Heart left ventricle (tissue), 13 donors: Measurements from ENCODE around the gene KRTAP3-1.

Source experiments
- POLR2A ChIP-seq, 2 donors: fragments of 450-650 bp; IDR thresholded peaks; one replicate each; pipeline ENCODE4 v1.6.1; 2017; ENCODE audit warnings: antibody characterized with exemption in 2 of 2, mild to moderate bottlenecking in 2 of 2, moderate library complexity in 2 of 2
- TF ChIP-seq, protein P1 (sequence below), 12 donors: fragments of 200-600 bp; sonication (generic) in 4 of 12; IDR thresholded peaks; one replicate each; pipeline versions ENCODE4 v1.5.0 to v1.8.0; 2018 to 2022; ENCODE audit warnings: antibody characterized with exemption in 12 of 12, mild to moderate bottlenecking in 5 of 12
- donor health status: ischemic (EF 13 %, LVEDD 7.1; RV severe dilation, severe dysfunction).
- donor health status: DM: no; HTN: yes; CAD: no.
- donor health status: DM: no; HTN: no; CAD: no.
- donor health status: ischemic (EF 25% LVEDD 6.9; RV normal size, moderate dysfunction).
- donor health status: ischemic (EF 25% LVEDD 5.7; RV mildly dilated, moderate dysfunction).
- donor health status: ischemic (EF 35%, LVEDD 5.7; RV mildly dilated, moderate dysfunction).
- donor health status: nonischemic (EF 11% LVEDD 7.7; RV severe dilation, severe dysfunction).
- donor health status: DM: yes; HTN: yes; CAD: no.
- donor health status: PGD.
- donor health status: ischemic (EF 29% LVEDD 5.4; RV normal size, mild dysfunction).
- donor health status: nonischemic (EF 23%, LVEDD 6.1; RV moderate dilation, normal function).

DNA sequence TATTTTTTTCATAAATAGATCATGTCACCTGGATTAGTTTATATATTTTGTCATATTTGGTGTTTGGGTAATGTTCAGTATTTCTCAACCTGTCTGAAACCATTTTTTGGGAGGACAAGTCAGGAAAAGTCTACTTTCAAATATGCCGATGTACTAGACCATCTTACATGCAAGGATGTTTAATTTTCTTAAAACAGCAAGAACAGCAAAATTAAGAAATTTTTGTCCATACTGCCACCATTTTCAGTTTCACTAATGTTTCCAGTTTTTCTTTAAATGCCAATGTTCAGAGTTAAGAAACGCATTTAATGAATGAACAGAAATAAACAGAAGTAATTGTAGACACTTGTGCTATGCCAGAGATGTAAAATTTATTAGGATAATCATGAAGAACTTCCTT, 15.8 kb downstream of the KRTAP3-1 start:
- TF ChIP-seq, protein P1, sequence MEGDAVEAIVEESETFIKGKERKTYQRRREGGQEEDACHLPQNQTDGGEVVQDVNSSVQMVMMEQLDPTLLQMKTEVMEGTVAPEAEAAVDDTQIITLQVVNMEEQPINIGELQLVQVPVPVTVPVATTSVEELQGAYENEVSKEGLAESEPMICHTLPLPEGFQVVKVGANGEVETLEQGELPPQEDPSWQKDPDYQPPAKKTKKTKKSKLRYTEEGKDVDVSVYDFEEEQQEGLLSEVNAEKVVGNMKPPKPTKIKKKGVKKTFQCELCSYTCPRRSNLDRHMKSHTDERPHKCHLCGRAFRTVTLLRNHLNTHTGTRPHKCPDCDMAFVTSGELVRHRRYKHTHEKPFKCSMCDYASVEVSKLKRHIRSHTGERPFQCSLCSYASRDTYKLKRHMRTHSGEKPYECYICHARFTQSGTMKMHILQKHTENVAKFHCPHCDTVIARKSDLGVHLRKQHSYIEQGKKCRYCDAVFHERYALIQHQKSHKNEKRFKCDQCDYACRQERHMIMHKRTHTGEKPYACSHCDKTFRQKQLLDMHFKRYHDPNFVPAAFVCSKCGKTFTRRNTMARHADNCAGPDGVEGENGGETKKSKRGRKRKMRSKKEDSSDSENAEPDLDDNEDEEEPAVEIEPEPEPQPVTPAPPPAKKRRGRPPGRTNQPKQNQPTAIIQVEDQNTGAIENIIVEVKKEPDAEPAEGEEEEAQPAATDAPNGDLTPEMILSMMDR (IDR thresholded peaks at IDR 0.05): no peak
- TF ChIP-seq POLR2A (IDR thresholded peaks at IDR 0.05): no peak
